H1 (cell line): ENCODE data around the gene GANC. TPM values are rescaled to one million over a fixed set of nuclear protein-coding genes. Genes with fewer than 3 reads are reported as not detected.

Experiments used
- CHD1 ChIP-seq: IDR thresholded peaks from 2 replicates; pipeline ENCODE4 v1.6.1; 2012; ENCODE audit warnings: low read depth, low read length, improper control_type of control experiment
- GTF2F1 ChIP-seq: IDR thresholded peaks from 2 replicates; pipeline ENCODE4 v1.6.1; 2012; ENCODE audit warnings: low read depth, low read length, improper control_type of control experiment, borderline replicate concordance
- HDAC2 ChIP-seq, 2 experiments: fragments of 300-600 bp in 1 of 2; sonication (generic) in 1 of 2; IDR thresholded peaks; 2 replicates each; pipeline ENCODE4 v1.6.1; 2011 to 2012; ENCODE audit warnings: low read depth in 2 of 2, low read length in 2 of 2, mild to moderate bottlenecking in 2 of 2, moderate library complexity in 2 of 2, borderline replicate concordance in 1 of 2, inconsistent platforms in 1 of 2
- NANOG ChIP-seq: IDR thresholded peaks from 2 replicates; pipeline ENCODE4 v1.6.1; 2011; ENCODE audit warnings: low read length, low read depth, mild to moderate bottlenecking, inconsistent platforms; ENCODE audit not compliant: insufficient read depth, poor library complexity, severe bottlenecking
- RAD21 ChIP-seq, 2 experiments: IDR thresholded peaks in 1 of 2; conservative IDR thresholded peaks in 1 of 2; 2 replicates each; pipeline ENCODE4 v1.6.1; 2011; ENCODE audit warnings: low read depth in 2 of 2, low read length in 2 of 2, improper control_type of control experiment in 1 of 2, inconsistent platforms in 1 of 2, mild to moderate bottlenecking in 1 of 2, moderate library complexity in 1 of 2
- YY1 ChIP-seq: IDR thresholded peaks from 2 replicates; pipeline ENCODE4 v1.6.1; 2011; ENCODE audit warnings: low read depth, mild to moderate bottlenecking, low read length
- polyA plus RNA-seq, 7 experiments: library from polyadenylated mRNA; depleted of rRNA in 3 of 7; stranded (reverse) in 5 of 7; unstranded in 2 of 7; fragments of >200 nt in 5 of 7; fragments of 200-250 nt in 2 of 7; gene quantifications; 1 replicate in 5 of 7; 2 replicates in 1 of 7; 4 replicates in 1 of 7; pipeline versions ENCODE4 v1.2.1 to v1.2.3, GENCODE V29; 2011 to 2013; ENCODE audit warnings: missing spikeins in 2 of 7, mixed read lengths in 2 of 7
- total RNA-seq: library from RNA; stranded (reverse); fragmentation: NEBNext Ultra II Directional; extraction: Animal tissue kit (Norgen Biotek cat#: 25700); gene quantifications from 2 replicates; pipeline ENCODE4 v1.2.1, GENCODE V29; 2021

Gene GANC
- total and polyA plus RNA-seq, 2 of the 8 experiments (the other 6 are each of a cell fraction or from before 2014, with no cell fraction given) = 6.8 to 14.4 TPM

DNA sequence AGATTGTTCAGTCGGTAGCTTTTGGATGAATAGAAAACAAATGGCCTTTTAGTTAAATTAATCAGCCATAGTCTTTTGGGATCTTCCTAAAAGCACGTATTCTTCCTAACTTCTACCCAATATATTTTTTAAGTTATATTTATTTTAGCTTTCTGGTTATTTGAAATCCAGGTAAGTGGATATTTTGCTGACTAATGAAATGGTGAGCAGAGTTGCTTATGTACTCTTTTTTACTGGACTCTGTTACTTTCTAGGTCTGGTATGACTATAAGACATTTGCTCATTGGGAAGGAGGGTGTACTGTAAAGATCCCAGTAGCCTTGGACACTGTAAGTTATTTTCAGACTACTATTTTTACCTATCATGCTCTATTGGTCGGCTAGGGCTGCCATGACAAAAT lies 72.5 kb downstream of the GANC start (continued):
- TF ChIP-seq RAD21 (IDR thresholded peaks at IDR 0.05 in 1 of 2, conservative IDR thresholded peaks at IDR 0.05 in 1 of 2; ENCODE audit: low read depth in 2 of 2, low read length in 2 of 2) (no peak), HDAC2 (IDR thresholded peaks at IDR 0.05; ENCODE audit: borderline replicate concordance in 1 of 2, low read depth in 2 of 2, low read length in 2 of 2) (no peak), NANOG (no peak), GTF2F1 (no peak), CHD1 (no peak), YY1 (no peak)
